ENCODE measurements around the gene HPCAL1.

GRCh38 chr2:10419553-10420257 lies 117.0 kb downstream of the HPCAL1 start:
- no peak for TF ChIP-seq POLR2AphosphoS5 (IDR thresholded peaks at IDR 0.05; ENCODE audit: insufficient read depth, low read depth, low read length)
- TF ChIP-seq CTCF (IDR thresholded peaks at IDR 0.05; ENCODE audit: extremely low read depth in 1 of 2, insufficient read depth in 1 of 2, low read depth in 1 of 2, low read length in 2 of 2), result no peak
- no peak for TF ChIP-seq POLR2A (IDR thresholded peaks at IDR 0.05; ENCODE audit: low read depth, low read length)

Measured in endothelial cell of umbilical vein (primary cell).